ENCODE data around the gene ZNF710.

- no peak for TF ChIP-seq EZH2 (IDR thresholded peaks at IDR 0.05; ENCODE audit: borderline replicate concordance, low read depth, low read length, poor library complexity, severe bottlenecking)
- TF ChIP-seq, protein P1, sequence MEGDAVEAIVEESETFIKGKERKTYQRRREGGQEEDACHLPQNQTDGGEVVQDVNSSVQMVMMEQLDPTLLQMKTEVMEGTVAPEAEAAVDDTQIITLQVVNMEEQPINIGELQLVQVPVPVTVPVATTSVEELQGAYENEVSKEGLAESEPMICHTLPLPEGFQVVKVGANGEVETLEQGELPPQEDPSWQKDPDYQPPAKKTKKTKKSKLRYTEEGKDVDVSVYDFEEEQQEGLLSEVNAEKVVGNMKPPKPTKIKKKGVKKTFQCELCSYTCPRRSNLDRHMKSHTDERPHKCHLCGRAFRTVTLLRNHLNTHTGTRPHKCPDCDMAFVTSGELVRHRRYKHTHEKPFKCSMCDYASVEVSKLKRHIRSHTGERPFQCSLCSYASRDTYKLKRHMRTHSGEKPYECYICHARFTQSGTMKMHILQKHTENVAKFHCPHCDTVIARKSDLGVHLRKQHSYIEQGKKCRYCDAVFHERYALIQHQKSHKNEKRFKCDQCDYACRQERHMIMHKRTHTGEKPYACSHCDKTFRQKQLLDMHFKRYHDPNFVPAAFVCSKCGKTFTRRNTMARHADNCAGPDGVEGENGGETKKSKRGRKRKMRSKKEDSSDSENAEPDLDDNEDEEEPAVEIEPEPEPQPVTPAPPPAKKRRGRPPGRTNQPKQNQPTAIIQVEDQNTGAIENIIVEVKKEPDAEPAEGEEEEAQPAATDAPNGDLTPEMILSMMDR (conservative IDR thresholded peaks at IDR 0.05; ENCODE audit: low read depth, low read length): no peak
Measured at GRCh38 chr15:90074023-90074422, 72.9 kb downstream of the ZNF710 start.

Data from A673 (cell line).